Measurements from ENCODE around the gene HIVEP2.

Gene HIVEP2

GRCh38 chr6:142732790-142733189 is 212.2 kb downstream of the HIVEP2 start:
- DNase-seq (ENCODE audit: low read depth): no peak
- TF ChIP-seq CTCF (conservative IDR thresholded peaks at IDR 0.05; ENCODE audit: low read depth, low read length): no peak
- H3K4me3 ChIP-seq (ENCODE audit: low read length): no peak overlapping the region

- TF ChIP-seq CTCF (conservative IDR thresholded peaks at IDR 0.05; ENCODE audit: low read depth, low read length): no peak
- H3K4me3 ChIP-seq (ENCODE audit: low read length): no peak overlapping the region
- no peak for DNase-seq (ENCODE audit: low read depth)
Measured at GRCh38 chr6:142731611-142732010, 213.4 kb downstream of the HIVEP2 start.

- TF ChIP-seq CTCF (conservative IDR thresholded peaks at IDR 0.05; ENCODE audit: low read depth, low read length): no peak
Measured at GRCh38 chr6:142729618-142730017, 215.4 kb downstream of the HIVEP2 start.

GRCh38 chr6:142728910-142729481 is 216.0 kb downstream of the HIVEP2 start:
- TF ChIP-seq CTCF (conservative IDR thresholded peaks at IDR 0.05; ENCODE audit: low read depth, low read length): no peak
- H3K4me3 ChIP-seq (ENCODE audit: low read length): no peak overlapping the region
- no peak for DNase-seq (ENCODE audit: low read depth)

More at GRCh38 chr6:142729618-142730017, 215.4 kb downstream of the HIVEP2 start:
- H3K4me3 ChIP-seq (ENCODE audit: low read length): no peak overlapping the region
- DNase-seq (ENCODE audit: low read depth): no peak

GRCh38 chr6:142728364-142728763 is 216.6 kb downstream of the HIVEP2 start:
- TF ChIP-seq CTCF (conservative IDR thresholded peaks at IDR 0.05; ENCODE audit: low read depth, low read length): no peak

GRCh38 chr6:142726616-142727015 is 218.4 kb downstream of the HIVEP2 start:
- no peak overlapping the region for H3K4me3 ChIP-seq (ENCODE audit: low read length)
- DNase-seq (ENCODE audit: low read depth): no peak
- no peak for TF ChIP-seq CTCF (conservative IDR thresholded peaks at IDR 0.05; ENCODE audit: low read depth, low read length)

More at GRCh38 chr6:142728364-142728763, 216.6 kb downstream of the HIVEP2 start:
- DNase-seq (ENCODE audit: low read depth): no peak
- H3K4me3 ChIP-seq (ENCODE audit: low read length): no peak overlapping the region

GRCh38 chr6:142725024-142725770 is 219.8 kb downstream of the HIVEP2 start:
- no peak for DNase-seq (ENCODE audit: low read depth)
- TF ChIP-seq CTCF (conservative IDR thresholded peaks at IDR 0.05; ENCODE audit: low read depth, low read length): no peak
- no peak overlapping the region for H3K4me3 ChIP-seq (ENCODE audit: low read length)

Measured in retinal pigment epithelial cell (primary cell).